Natural killer cell (primary cell): ENCODE measurements around the gene SLX4IP. TPM values are rescaled to one million over a fixed set of nuclear protein-coding genes. Genes with fewer than 3 reads are reported as not detected.

ENCODE experiments used
- ATAC-seq, 3 donors: fragments of 150-1000 bp in 2 of 3; fragments of 200-7000 bp in 1 of 3; cut with Tn5 transposase; 1 replicate in 1 of 3; 2 replicates in 2 of 3; pipeline ENCODE4 v1.10.0; 2021; ENCODE audit warnings: mild to moderate bottlenecking in 2 of 3, moderate library complexity in 2 of 3
- DNase-seq, 2 donors: peaks; one replicate each; pipeline versions ENCODE4 v3.0.0 to v3.0.0-alpha.2; 2013 to 2021; ENCODE audit warnings: mixed read lengths in 1 of 2
- H3K27ac ChIP-seq: one replicate; pipeline ENCODE4 v1.5.1; 2013; ENCODE audit warnings: mild to moderate bottlenecking, low read length
- H3K27me3 ChIP-seq: one replicate; pipeline ENCODE4 v1.6.1; 2013; ENCODE audit warnings: low read length; ENCODE audit not compliant: control insufficient read depth, insufficient read depth
- H3K36me3 ChIP-seq: one replicate; pipeline ENCODE4 v1.6.1; 2013; ENCODE audit warnings: low read length; ENCODE audit not compliant: control insufficient read depth, insufficient read depth
- H3K4me1 ChIP-seq: one replicate; pipeline ENCODE4 v1.6.1; 2013; ENCODE audit warnings: low read length; ENCODE audit not compliant: control insufficient read depth, insufficient read depth
- H3K4me3 ChIP-seq: one replicate; pipeline ENCODE4 v1.5.1; 2013; ENCODE audit warnings: low read length
- H3K9me3 ChIP-seq: one replicate; pipeline ENCODE4 v1.6.1; 2013; ENCODE audit warnings: low read length; ENCODE audit not compliant: control insufficient read depth, insufficient read depth
- H3K27ac Mint-ChIP-seq, 2 donors: one replicate each; pipeline ENCODE4 v1.8.0; 2022; ENCODE audit warnings: mild to moderate bottlenecking in 2 of 2, mixed read lengths in 2 of 2, moderate library complexity in 1 of 2
- H3K27me3 Mint-ChIP-seq, 2 donors: one replicate each; pipeline ENCODE4 v1.8.0; 2022; ENCODE audit warnings: low read depth in 2 of 2, mixed read lengths in 2 of 2
- H3K36me3 Mint-ChIP-seq: one replicate; pipeline ENCODE4 v1.8.0; 2022; ENCODE audit warnings: mixed read lengths
- H3K4me1 Mint-ChIP-seq, 2 donors: one replicate each; pipeline ENCODE4 v1.8.0; 2022; ENCODE audit warnings: mixed read lengths in 2 of 2
- H3K4me3 Mint-ChIP-seq: one replicate; pipeline ENCODE4 v1.8.0; 2022; ENCODE audit warnings: mild to moderate bottlenecking, moderate library complexity, mixed read lengths
- H3K9me3 Mint-ChIP-seq, 2 donors: one replicate each; pipeline ENCODE4 v1.8.0; 2022; ENCODE audit warnings: mixed read lengths in 2 of 2
- WGBS: methylation state at CpG from one replicate; pipeline ENCODE4 v1.1.7; 2013; ENCODE audit warnings: missing lambda C conversion rate; ENCODE audit not compliant: insufficient coverage; 5-methylcytosine and 5-hydroxymethylcytosine counted together
- intact Hi-C: fragments of 100-400 bp; cut with micrococcal nuclease; formaldehyde crosslinking; loops from one replicate; pipeline ENCODE4 v1.14.2; 2022
- total RNA-seq, 4 donors: library from RNA; stranded (reverse); fragments of 120-200 nt in 1 of 4; gene quantifications; one replicate each; pipeline versions ENCODE4 v1.2.3 to v1.2.4, GENCODE V29; 2013 to 2022
- TF ChIP-seq, protein P1 (sequence below): fragments of 200-600 bp; IDR thresholded peaks from one replicate; pipeline ENCODE4 v1.8.0; 2022; ENCODE audit warnings: antibody characterized with exemption

Gene SLX4IP
- total RNA-seq, 3 donors from 2014 or later (not counting 1 experiment from before 2014, with no cell fraction given): 2.9 to 5.5 (median 5.2) TPM

DNA sequence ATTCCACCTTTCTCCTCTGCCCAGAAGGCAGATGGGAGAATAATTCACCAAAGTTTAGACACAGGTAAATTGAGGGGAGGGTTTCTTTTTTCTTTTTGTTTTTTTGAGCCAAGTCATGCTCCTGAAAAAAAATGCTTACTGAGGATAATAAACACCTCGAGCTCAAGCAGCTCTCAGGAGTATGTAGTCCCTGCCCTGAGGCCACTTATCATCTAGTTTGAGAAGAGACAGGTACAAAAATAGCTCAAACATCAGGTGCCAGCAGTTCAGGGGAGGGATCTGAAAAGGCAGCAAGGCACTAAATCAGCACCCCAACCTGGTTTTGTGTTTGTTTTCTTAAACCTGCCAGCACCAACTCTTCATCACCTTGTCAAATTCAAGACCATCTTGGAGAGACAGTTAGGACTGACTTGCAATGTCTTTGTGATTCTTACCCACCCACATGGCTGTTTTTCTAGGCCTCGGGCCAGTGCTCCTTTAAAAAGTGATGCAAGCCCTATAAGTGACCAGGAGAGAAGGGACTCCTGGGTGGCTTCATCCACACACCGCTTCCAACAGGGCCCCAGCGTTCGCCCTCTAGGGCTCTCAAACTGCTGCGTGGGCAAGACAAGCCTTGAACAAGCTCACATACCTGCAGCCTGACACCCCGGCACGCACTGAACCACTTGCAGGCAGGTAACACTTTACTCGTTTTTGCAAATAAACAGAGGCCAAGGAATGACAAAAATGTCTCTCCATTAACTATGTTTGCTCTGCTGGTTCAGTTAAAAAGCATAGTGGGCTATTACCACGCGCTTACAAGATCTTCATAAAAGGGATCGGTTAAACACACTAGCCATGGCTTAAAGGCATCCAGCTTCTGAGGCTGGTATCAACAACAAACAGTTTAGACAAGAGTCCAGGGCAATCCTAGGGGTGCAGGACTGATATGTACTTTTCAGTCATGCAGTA is 224.8 kb downstream of the SLX4IP start:
- Mint-ChIP-seq H3K36me3 (no peaks in the 10 kb centered on the region), H3K9me3 (no peaks in the 10 kb centered on the region), H3K4me1 (no peaks in the 10 kb centered on the region), H3K27ac (no peak overlapping the region), H3K4me3 (no peak overlapping the region), H3K27me3 (peaks cover 3 to 8% of the 10 kb centered on the region in 2 donors)
- TF ChIP-seq, protein P1, sequence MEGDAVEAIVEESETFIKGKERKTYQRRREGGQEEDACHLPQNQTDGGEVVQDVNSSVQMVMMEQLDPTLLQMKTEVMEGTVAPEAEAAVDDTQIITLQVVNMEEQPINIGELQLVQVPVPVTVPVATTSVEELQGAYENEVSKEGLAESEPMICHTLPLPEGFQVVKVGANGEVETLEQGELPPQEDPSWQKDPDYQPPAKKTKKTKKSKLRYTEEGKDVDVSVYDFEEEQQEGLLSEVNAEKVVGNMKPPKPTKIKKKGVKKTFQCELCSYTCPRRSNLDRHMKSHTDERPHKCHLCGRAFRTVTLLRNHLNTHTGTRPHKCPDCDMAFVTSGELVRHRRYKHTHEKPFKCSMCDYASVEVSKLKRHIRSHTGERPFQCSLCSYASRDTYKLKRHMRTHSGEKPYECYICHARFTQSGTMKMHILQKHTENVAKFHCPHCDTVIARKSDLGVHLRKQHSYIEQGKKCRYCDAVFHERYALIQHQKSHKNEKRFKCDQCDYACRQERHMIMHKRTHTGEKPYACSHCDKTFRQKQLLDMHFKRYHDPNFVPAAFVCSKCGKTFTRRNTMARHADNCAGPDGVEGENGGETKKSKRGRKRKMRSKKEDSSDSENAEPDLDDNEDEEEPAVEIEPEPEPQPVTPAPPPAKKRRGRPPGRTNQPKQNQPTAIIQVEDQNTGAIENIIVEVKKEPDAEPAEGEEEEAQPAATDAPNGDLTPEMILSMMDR: no peak
- Histone ChIP-seq H3K4me1 (no peaks in the 10 kb centered on the region), H3K9me3 (no peaks in the 10 kb centered on the region), H3K27me3 (no peaks in the 10 kb centered on the region), H3K36me3 (no peaks in the 10 kb centered on the region), H3K4me3 (no peak overlapping the region), H3K27ac (no peak overlapping the region)
- DNase-seq (no peak), ATAC-seq (no peak)
- 89% methylated on average over 12 of the region's 12 CpGs for WGBS
- intact Hi-C loops: no loop called here

DNA sequence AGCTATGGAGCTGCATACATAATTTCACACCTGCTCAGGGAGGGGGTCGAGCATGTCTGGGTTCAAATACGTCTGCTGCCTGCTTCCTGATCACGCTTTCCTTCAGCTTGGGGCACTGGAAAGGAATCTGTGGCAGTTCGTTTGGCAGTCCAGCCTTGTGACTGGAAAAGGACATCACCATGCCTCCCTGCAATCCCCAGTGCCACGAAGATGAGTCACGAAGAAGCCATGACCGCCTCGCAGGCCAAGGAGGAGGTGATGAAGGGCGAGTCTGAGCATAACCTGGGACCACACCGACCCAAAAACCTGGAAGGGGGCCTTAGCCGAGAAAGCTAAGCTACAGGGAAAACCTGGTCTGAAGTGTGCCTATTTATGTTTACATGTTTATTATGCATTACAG is 225.6 kb downstream of the SLX4IP start:
- Mint-ChIP-seq H3K4me3 (no peak overlapping the region), H3K4me1 (no peaks in the 10 kb centered on the region), H3K36me3 (no peaks in the 10 kb centered on the region), H3K9me3 (no peaks in the 10 kb centered on the region), H3K27ac (no peak overlapping the region), H3K27me3 (peaks cover 3 to 8% of the 10 kb centered on the region in 2 donors)
- intact Hi-C loops: no loop called here
- Histone ChIP-seq H3K4me1 (no peaks in the 10 kb centered on the region), H3K4me3 (no peak overlapping the region), H3K36me3 (no peaks in the 10 kb centered on the region), H3K27ac (no peak overlapping the region), H3K9me3 (no peaks in the 10 kb centered on the region), H3K27me3 (no peaks in the 10 kb centered on the region)
- 85% methylated on average over 11 of the region's 11 CpGs for WGBS
- DNase-seq: no peak
- TF ChIP-seq, protein P1: no peak
- no peak for ATAC-seq

DNA sequence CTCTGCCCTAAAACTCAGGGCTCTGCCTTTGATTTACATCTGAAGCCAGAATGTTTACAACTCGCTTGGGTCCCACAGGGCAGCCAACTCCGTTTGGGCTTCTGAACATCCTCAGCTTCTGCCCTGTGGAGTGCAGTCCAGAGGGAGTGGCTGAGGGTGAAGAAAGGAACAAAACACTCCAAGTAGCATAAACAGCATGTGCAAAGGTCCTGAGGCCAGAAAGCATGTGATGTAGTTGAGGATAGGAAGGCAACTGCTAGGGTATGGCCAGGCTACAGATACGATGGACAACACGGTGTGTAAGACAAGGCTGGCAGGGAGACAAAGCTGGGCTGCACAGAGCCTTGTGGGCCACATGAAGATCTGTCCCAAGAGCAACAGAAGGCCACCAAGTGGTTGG is 226.2 kb downstream of the SLX4IP start:
- Histone ChIP-seq H3K27me3 (no peaks in the 10 kb centered on the region), H3K9me3 (no peaks in the 10 kb centered on the region), H3K4me1 (no peaks in the 10 kb centered on the region), H3K27ac (no peak overlapping the region), H3K36me3 (no peaks in the 10 kb centered on the region), H3K4me3 (no peak overlapping the region)
- no peaks in the 10 kb centered on the region for H3K4me1 Mint-ChIP-seq
- H3K27ac Mint-ChIP-seq: no peak overlapping the region
- H3K4me3 Mint-ChIP-seq: no peak overlapping the region
- WGBS: 87% methylated on average over 4 of the region's 4 CpGs
- peaks cover 3 to 8% of the 10 kb centered on the region in 2 donors for H3K27me3 Mint-ChIP-seq
- no peaks in the 10 kb centered on the region for H3K36me3 Mint-ChIP-seq
- ATAC-seq (no peak), DNase-seq (no peak)
- TF ChIP-seq, protein P1: no peak
- intact Hi-C loops: no loop called here
- H3K9me3 Mint-ChIP-seq: no peaks in the 10 kb centered on the region
